ENCODE results near the gene FRMD4A.

DNA sequence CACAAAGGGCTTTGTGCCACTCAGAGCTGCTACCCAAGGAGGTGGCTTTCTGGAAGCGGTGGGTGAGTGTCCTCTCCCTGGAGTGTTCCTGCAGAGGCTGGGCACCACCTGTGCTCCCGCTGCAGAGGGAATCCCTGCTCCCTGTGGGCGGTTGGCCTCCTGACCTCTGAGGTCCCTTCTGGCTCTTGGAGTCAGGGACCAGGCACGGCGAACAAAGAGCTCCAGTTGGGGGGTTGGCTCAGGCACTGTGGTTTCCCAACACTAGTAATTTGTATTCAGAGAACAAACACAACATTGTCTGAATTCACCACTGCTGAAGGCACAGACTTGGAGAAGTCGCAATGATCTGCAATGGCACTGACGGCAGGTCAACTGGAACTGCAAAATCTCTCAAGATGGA, 415.0 kb downstream of the FRMD4A start:
- TF ChIP-seq, protein P1, sequence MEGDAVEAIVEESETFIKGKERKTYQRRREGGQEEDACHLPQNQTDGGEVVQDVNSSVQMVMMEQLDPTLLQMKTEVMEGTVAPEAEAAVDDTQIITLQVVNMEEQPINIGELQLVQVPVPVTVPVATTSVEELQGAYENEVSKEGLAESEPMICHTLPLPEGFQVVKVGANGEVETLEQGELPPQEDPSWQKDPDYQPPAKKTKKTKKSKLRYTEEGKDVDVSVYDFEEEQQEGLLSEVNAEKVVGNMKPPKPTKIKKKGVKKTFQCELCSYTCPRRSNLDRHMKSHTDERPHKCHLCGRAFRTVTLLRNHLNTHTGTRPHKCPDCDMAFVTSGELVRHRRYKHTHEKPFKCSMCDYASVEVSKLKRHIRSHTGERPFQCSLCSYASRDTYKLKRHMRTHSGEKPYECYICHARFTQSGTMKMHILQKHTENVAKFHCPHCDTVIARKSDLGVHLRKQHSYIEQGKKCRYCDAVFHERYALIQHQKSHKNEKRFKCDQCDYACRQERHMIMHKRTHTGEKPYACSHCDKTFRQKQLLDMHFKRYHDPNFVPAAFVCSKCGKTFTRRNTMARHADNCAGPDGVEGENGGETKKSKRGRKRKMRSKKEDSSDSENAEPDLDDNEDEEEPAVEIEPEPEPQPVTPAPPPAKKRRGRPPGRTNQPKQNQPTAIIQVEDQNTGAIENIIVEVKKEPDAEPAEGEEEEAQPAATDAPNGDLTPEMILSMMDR (IDR thresholded peaks at IDR 0.05; ENCODE audit: insufficient read depth, low read length, poor library complexity, severe bottlenecking): no peak
- no peak for TF ChIP-seq EZH2phosphoT487 (conservative IDR thresholded peaks at IDR 0.05; ENCODE audit: low read length)

All from SU-DHL-6 (cell line).